EH (cell line): ENCODE measurements around the gene KIAA1586.
"Not testable (repeated sequence)": the region's sequence is repeated elsewhere in the genome, so short reads cannot be mapped to it uniquely, and the experiment has no call there.

Source experiments
- DNase-seq: peaks from one replicate; pipeline ENCODE4 v3.0.0-alpha.2; 2015; ENCODE audit warnings: low read depth

The KIAA1586 gene

GRCh38 chr6:57046332-57047256 is at the start of gene KIAA1586:
TSS of gene KIAA1586 (plus strand) at chr6:57046693. CDS start at chr6:57046756, 63 bp downstream.
- DNase-seq = peak; percentile 94

- no peak for DNase-seq
Observed at GRCh38 chr6:56999049-56999448, 47.4 kb upstream of the KIAA1586 start.

GRCh38 chr6:56999748-57000147 is 46.7 kb upstream of the KIAA1586 start:
- not testable (repeated sequence) for DNase-seq

- no peak for DNase-seq
Observed at GRCh38 chr6:57002197-57002596, 44.3 kb upstream of the KIAA1586 start.

GRCh38 chr6:57004292-57004691 is 42.2 kb upstream of the KIAA1586 start:
- no peak for DNase-seq

- no peak for DNase-seq
Observed at GRCh38 chr6:57006101-57006500, 40.4 kb upstream of the KIAA1586 start.

- DNase-seq = not testable (repeated sequence)
Observed at GRCh38 chr6:57008069-57008468, 38.4 kb upstream of the KIAA1586 start.

GRCh38 chr6:57013521-57013926 is 33.0 kb upstream of the KIAA1586 start:
- peak; percentile 94 for DNase-seq

- no peak for DNase-seq
Observed at GRCh38 chr6:57017069-57017468, 29.4 kb upstream of the KIAA1586 start.

GRCh38 chr6:57017841-57018240 is 28.7 kb upstream of the KIAA1586 start:
- peak; percentile 3 for DNase-seq

GRCh38 chr6:57019434-57019833 is 27.1 kb upstream of the KIAA1586 start:
- DNase-seq = no peak

GRCh38 chr6:57021086-57021720 is 25.3 kb upstream of the KIAA1586 start:
- DNase-seq = peak; percentile 57

- no peak for DNase-seq
Observed at GRCh38 chr6:57024321-57024720, 22.2 kb upstream of the KIAA1586 start.

- no peak for DNase-seq
Observed at GRCh38 chr6:57024775-57025174, 21.7 kb upstream of the KIAA1586 start.

- DNase-seq = no peak
Observed at GRCh38 chr6:57026001-57026400, 20.5 kb upstream of the KIAA1586 start.

- DNase-seq = no peak
Observed at GRCh38 chr6:57027301-57027700, 19.2 kb upstream of the KIAA1586 start.

GRCh38 chr6:57029213-57029612 is 17.3 kb upstream of the KIAA1586 start:
- DNase-seq = no peak

GRCh38 chr6:57033228-57033627 is 13.3 kb upstream of the KIAA1586 start:
- DNase-seq = no peak

- DNase-seq = no peak
Observed at GRCh38 chr6:57035549-57035948, 10.9 kb upstream of the KIAA1586 start.

- no peak for DNase-seq
Observed at GRCh38 chr6:57038906-57039305, 7.6 kb upstream of the KIAA1586 start.

GRCh38 chr6:57040011-57040410 is 6.5 kb upstream of the KIAA1586 start:
- DNase-seq = peak; percentile 5

- DNase-seq = not testable (repeated sequence)
Observed at GRCh38 chr6:57044061-57044460, 2.4 kb upstream of the KIAA1586 start.

GRCh38 chr6:57044568-57044967 is 1.9 kb upstream of the KIAA1586 start:
- no peak for DNase-seq
